ENCODE results near the gene IKZF3. TPM values are rescaled to one million over a fixed set of nuclear protein-coding genes. Genes with fewer than 3 reads are reported as not detected.

The IKZF3 gene
- total RNA-seq, 4 donors from 2014 or later: 0.89 to 1.8 (median 0.97) TPM

DNA sequence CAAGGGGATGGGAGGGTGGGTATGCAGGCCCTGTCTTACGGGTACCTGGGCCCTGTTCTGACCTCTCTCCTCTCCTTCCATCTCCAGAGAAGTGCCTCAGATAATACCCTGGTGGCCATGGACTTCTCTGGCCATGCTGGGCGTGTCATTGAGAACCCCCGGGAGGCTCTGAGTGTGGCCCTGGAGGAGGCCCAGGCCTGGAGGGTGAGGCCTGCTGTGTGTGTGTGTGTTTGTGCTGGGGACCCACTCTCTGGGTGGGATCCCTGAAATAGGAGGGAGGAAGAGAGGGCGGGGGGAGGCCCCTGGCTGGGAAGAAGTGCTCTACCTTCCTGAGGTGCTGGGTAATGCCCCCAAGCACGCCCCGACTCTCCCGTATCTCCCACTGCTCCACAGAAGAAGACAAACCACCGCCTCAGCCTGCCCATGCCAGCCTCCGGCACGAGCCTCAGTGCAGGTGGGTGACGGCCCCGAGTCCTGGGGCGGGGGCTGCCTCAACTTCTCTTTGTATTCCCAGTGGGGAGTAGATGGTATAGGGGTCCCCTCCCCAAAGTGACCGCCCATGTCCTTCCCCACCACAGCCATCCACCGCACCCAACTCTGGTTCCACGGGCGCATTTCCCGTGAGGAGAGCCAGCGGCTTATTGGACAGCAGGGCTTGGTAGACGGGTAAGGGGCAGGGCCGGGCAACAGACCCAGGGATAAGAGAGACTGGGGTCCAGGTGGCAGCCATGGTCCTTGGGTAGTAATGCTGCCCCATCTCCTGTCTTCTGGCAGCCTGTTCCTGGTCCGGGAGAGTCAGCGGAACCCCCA, 118.6 kb downstream of the IKZF3 start:
- WGBS, 2 donors: 92 to 93% methylated on average over 20 to 23 of the region's 23 CpGs
- intact Hi-C loops (cut with DNase I; ENCODE audit: low total_unique reads): no loop called here
- H3K4me3 ChIP-seq (ENCODE audit: low read depth, poor library complexity, severe bottlenecking): no peak overlapping the region
- DNase-seq (ENCODE audit: low spot score in 2 of 2): no peak
- no peak for TF ChIP-seq POLR2A (IDR thresholded peaks at IDR 0.05)
- TF ChIP-seq, protein P1, sequence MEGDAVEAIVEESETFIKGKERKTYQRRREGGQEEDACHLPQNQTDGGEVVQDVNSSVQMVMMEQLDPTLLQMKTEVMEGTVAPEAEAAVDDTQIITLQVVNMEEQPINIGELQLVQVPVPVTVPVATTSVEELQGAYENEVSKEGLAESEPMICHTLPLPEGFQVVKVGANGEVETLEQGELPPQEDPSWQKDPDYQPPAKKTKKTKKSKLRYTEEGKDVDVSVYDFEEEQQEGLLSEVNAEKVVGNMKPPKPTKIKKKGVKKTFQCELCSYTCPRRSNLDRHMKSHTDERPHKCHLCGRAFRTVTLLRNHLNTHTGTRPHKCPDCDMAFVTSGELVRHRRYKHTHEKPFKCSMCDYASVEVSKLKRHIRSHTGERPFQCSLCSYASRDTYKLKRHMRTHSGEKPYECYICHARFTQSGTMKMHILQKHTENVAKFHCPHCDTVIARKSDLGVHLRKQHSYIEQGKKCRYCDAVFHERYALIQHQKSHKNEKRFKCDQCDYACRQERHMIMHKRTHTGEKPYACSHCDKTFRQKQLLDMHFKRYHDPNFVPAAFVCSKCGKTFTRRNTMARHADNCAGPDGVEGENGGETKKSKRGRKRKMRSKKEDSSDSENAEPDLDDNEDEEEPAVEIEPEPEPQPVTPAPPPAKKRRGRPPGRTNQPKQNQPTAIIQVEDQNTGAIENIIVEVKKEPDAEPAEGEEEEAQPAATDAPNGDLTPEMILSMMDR (IDR thresholded peaks at IDR 0.05): no peak

DNA sequence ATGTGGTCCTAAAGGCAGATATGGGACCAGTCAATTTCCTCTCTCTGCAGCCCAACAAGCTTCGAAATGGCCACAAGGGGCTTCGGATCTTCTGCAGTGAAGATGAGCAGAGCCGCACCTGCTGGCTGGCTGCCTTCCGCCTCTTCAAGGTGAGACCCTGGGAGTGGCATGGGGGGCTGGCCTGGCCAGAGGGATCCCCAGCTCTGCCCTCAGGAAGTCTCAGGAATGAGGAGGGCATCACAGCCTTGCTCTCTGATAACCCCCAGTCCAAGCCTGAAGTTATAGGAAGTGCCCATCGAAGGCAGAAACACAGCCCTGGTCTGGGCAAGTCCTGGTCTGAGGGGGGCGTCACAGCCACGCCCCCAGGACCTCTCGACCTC, 119.3 kb downstream of the IKZF3 start:
- intact Hi-C loops (cut with DNase I; ENCODE audit: low total_unique reads): no loop called here
- no peak for TF ChIP-seq POLR2A (IDR thresholded peaks at IDR 0.05)
- TF ChIP-seq, protein P1 (IDR thresholded peaks at IDR 0.05): no peak
- DNase-seq (ENCODE audit: low spot score in 2 of 2): no peak
- 79 to 92% methylated on average over 5 to 8 of the region's 8 CpGs for WGBS, 2 donors
- H3K4me3 ChIP-seq (ENCODE audit: low read depth, poor library complexity, severe bottlenecking): no peak overlapping the region

DNA sequence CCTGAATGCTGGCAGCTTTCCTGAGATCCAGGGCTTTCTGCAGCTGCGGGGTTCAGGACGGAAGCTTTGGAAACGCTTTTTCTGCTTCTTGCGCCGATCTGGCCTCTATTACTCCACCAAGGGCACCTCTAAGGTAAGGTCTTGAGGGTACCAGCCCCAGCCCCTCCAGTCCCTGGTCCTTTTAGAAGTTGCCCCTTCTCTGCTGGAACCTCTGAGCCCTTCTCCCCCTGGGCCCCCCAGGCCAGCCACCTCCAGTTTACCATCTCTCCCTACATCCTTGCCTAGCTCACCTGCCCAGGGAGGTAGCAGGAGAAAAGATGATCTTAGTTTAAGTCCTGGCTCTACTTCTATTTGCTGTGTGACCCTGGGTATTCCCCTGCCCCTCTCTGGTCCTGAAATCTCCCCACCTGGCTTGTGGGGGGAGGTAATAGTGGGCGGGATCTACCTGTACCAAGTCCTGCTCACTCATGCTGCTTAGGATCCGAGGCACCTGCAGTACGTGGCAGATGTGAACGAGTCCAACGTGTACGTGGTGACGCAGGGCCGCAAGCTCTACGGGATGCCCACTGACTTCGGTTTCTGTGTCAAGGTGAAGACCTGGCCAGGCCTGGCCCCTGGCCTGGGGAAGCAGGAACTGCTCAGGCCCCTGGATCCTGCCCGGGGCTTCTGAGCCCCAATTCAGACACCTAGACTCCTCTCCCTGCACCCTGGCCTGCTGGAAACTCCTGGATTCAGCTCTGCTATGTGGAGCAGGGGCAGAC, 119.9 kb downstream of the IKZF3 start:
- 90 to 91% methylated on average over 16 of the region's 16 CpGs for WGBS, 2 donors
- no peak overlapping the region for H3K4me3 ChIP-seq (ENCODE audit: low read depth, poor library complexity, severe bottlenecking)
- TF ChIP-seq, protein P1 (IDR thresholded peaks at IDR 0.05): no peak
- no peak for TF ChIP-seq POLR2A (IDR thresholded peaks at IDR 0.05)
- no peak for DNase-seq (ENCODE audit: low spot score in 2 of 2)
- intact Hi-C loops (cut with DNase I; ENCODE audit: low total_unique reads): no loop called here

DNA sequence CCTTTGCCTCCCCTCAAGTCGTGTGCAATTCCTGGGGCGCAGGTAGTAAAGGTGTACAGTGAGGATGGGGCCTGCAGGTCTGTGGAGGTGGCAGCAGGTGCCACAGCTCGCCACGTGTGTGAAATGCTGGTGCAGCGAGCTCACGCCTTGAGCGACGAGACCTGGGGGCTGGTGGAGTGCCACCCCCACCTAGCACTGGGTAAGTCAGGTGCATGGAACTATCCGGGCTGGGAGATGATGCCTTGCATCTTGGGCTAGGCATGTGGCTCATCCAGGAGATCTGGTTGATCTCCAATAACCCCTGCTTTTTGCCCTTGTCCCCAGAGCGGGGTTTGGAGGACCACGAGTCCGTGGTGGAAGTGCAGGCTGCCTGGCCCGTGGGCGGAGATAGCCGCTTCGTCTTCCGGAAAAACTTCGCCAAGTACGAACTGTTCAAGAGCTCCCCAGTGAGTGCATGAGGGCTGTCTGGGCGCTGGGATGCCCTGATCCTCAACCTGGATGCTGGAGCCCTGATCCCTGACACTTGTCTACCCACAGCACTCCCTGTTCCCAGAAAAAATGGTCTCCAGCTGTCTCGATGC, 121.2 kb downstream of the IKZF3 start:
- no peak for DNase-seq (ENCODE audit: low spot score in 2 of 2)
- intact Hi-C loops (cut with DNase I; ENCODE audit: low total_unique reads): no loop called here
- 80 to 81% methylated on average over 19 to 21 of the region's 21 CpGs for WGBS, 2 donors
- TF ChIP-seq, protein P1 (IDR thresholded peaks at IDR 0.05): no peak
- TF ChIP-seq POLR2A (IDR thresholded peaks at IDR 0.05): no peak
- H3K4me3 ChIP-seq (ENCODE audit: low read depth, poor library complexity, severe bottlenecking): no peak overlapping the region

DNA sequence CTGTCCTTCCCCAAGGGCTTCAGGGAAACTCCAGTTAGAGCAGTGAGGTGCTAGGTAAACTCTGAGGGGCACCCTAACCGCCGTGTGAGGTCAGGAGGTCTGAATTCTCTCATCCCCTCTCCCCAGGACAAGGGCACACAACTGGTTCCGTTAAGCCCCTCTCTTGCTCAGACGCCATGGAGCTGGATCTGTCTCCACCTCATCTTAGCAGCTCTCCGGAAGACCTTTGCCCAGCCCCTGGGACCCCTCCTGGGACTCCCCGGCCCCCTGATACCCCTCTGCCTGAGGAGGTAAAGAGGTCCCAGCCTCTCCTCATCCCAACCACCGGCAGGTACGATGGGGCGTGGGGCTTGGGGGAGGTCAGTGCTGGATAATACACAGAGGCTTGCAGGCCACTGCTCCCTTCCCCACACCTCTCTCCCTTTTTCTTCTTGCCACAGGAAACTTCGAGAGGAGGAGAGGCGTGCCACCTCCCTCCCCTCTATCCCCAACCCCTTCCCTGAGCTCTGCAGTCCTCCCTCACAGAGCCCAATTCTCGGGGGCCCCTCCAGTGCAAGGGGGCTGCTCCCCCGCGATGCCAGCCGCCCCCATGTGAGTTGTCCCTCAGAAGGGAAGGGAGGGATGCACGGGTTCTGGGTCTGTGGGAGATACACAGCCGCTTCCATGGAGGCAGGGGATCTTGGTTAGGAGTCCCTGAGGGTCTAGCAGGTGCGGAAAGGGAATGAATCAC, 121.8 kb downstream of the IKZF3 start:
- no peak for TF ChIP-seq POLR2A (IDR thresholded peaks at IDR 0.05)
- TF ChIP-seq, protein P1 (IDR thresholded peaks at IDR 0.05): no peak
- no peak overlapping the region for H3K4me3 ChIP-seq (ENCODE audit: low read depth, poor library complexity, severe bottlenecking)
- DNase-seq (ENCODE audit: low spot score in 2 of 2): no peak
- WGBS, 2 donors: 78 to 82% methylated on average over 18 of the region's 18 CpGs
- intact Hi-C loops (cut with DNase I; ENCODE audit: low total_unique reads): no loop called here
